HFFc6 (cell line): ENCODE measurements around the gene GLG1. TPM values are rescaled to one million over a fixed set of nuclear protein-coding genes. Genes with fewer than 3 reads are reported as not detected.
A peak's percentile ranks its signal among the peaks of the same experiment; 100 is the strongest.

Source experiments
- DNase-seq: peaks from one replicate; pipeline ENCODE4 v3.0.0-alpha.2; 2018
- H3K27ac Mint-ChIP-seq: 2 replicates; pipeline ENCODE4 v1.8.0; 2020; ENCODE audit warnings: mild to moderate bottlenecking, mixed read lengths
- H3K27me3 Mint-ChIP-seq: 2 replicates; pipeline ENCODE4 v1.8.0; 2021; ENCODE audit warnings: mild to moderate bottlenecking, moderate library complexity, mixed read lengths; ENCODE audit not compliant: insufficient read depth
- H3K36me3 Mint-ChIP-seq: 2 replicates; pipeline ENCODE4 v1.8.0; 2021; ENCODE audit warnings: low read depth, mixed read lengths
- H3K4me1 Mint-ChIP-seq: 2 replicates; pipeline ENCODE4 v1.8.0; 2020; ENCODE audit warnings: low read depth, mixed read lengths
- H3K4me3 Mint-ChIP-seq: 2 replicates; pipeline ENCODE4 v1.8.0; 2020; ENCODE audit warnings: mild to moderate bottlenecking, moderate library complexity, mixed read lengths
- H3K9me3 Mint-ChIP-seq: 2 replicates; pipeline ENCODE4 v1.8.0; 2020; ENCODE audit warnings: mild to moderate bottlenecking, mixed read lengths
- CTCF ChIP-seq: fragments of 200-600 bp; sonication (generic); IDR thresholded peaks from 2 replicates; pipeline ENCODE4 v1.5.0; 2021; ENCODE audit warnings: antibody characterized with exemption, mild to moderate bottlenecking
- total RNA-seq, 6 experiments: library from RNA; stranded (reverse); fragmentation: NEBNext Ultra II Directional; extraction: Animal tissue kit (Norgen Biotek cat#: 25700); gene quantifications; 2 replicates in 1 of 6; 3 replicates in 5 of 6; pipeline ENCODE4 v1.2.3, GENCODE V29; 2021

GLG1 gene
- total RNA-seq, 6 experiments from 2014 or later: 149 to 167 (median 161) TPM

- Mint-ChIP-seq H3K27ac (no peak overlapping the region), H3K36me3 (peaks cover 19% of the 10 kb centered on the region), H3K9me3 (no peaks in the 10 kb centered on the region), H3K4me3 (no peak overlapping the region), H3K4me1 (peaks cover 10% of the 10 kb centered on the region; the same call in 1 of the 2 replicates), H3K27me3 (peaks cover 3% of the 10 kb centered on the region)
- peak; percentile 39 for DNase-seq
- peak; percentile 83 for TF ChIP-seq CTCF
Observed at GRCh38 chr16:74623214-74623838, 16.4 kb upstream of the GLG1 start.

GRCh38 chr16:74622005-74622404 lies 15.1 kb upstream of the GLG1 start:
- TF ChIP-seq CTCF: no peak
- H3K27ac Mint-ChIP-seq: no peak overlapping the region
- H3K36me3 Mint-ChIP-seq: peaks cover 13% of the 10 kb centered on the region; the same call in 1 of the 2 replicates
- no peak for DNase-seq
- H3K4me1 Mint-ChIP-seq: no peaks in the 10 kb centered on the region
- peaks cover 3% of the 10 kb centered on the region for H3K27me3 Mint-ChIP-seq
- H3K4me3 Mint-ChIP-seq: no peak overlapping the region
- no peaks in the 10 kb centered on the region for H3K9me3 Mint-ChIP-seq

- no peak for DNase-seq
- peaks cover 5% of the 10 kb centered on the region for H3K4me1 Mint-ChIP-seq
- peaks cover 15% of the 10 kb centered on the region for H3K36me3 Mint-ChIP-seq
- TF ChIP-seq CTCF: no peak
- peak overlapping the region; percentile 19; the same call in 1 of the 2 replicates for H3K27ac Mint-ChIP-seq
- no peak overlapping the region for H3K4me3 Mint-ChIP-seq
- no peaks in the 10 kb centered on the region for H3K9me3 Mint-ChIP-seq
- no peaks in the 10 kb centered on the region for H3K27me3 Mint-ChIP-seq
Observed at GRCh38 chr16:74617206-74617788, 10.4 kb upstream of the GLG1 start.

- peak overlapping the region; percentile 31; the same call in 1 of the 2 replicates for H3K27ac Mint-ChIP-seq
- no peak overlapping the region for H3K4me3 Mint-ChIP-seq
- H3K27me3 Mint-ChIP-seq: no peaks in the 10 kb centered on the region; the same call in 1 of the 2 replicates
- no peak for TF ChIP-seq CTCF
- H3K4me1 Mint-ChIP-seq: peaks cover 28% of the 10 kb centered on the region
- peaks cover 17% of the 10 kb centered on the region for H3K36me3 Mint-ChIP-seq
- peak; percentile 45 for DNase-seq
- H3K9me3 Mint-ChIP-seq: no peaks in the 10 kb centered on the region
Observed at GRCh38 chr16:74611721-74612120, 4.8 kb upstream of the GLG1 start.

- Mint-ChIP-seq H3K27ac (peak overlapping the region; percentile 24; the same call in 1 of the 2 replicates), H3K9me3 (no peaks in the 10 kb centered on the region)
- no peak for TF ChIP-seq CTCF
Observed at GRCh38 chr16:74608944-74609343, 2.0 kb upstream of the GLG1 start.

More at GRCh38 chr16:74608944-74609343, 2.0 kb upstream of the GLG1 start:
- no peak overlapping the region for H3K4me3 Mint-ChIP-seq
- peaks cover 48% of the 10 kb centered on the region for H3K4me1 Mint-ChIP-seq
- peaks cover 20% of the 10 kb centered on the region for H3K36me3 Mint-ChIP-seq
- H3K27me3 Mint-ChIP-seq: no peaks in the 10 kb centered on the region; the same call in 1 of the 2 replicates
- no peak for DNase-seq
